Activated CD4-positive, alpha-beta T cell treated with anti-CD3 and anti-CD28 coated beads, Interleukin-2, amount 50 U/mL, for 48 hours (primary cell): ENCODE results near the gene OR5I1.
"Not testable (repeated sequence)": the region's sequence is repeated elsewhere in the genome, so short reads cannot be mapped to it uniquely, and the experiment has no call there.

Experiments used
- DNase-seq, 2 experiments: peaks; one replicate each; pipeline ENCODE4 v3.0.0-alpha.2; 2020

The OR5I1 gene

DNA sequence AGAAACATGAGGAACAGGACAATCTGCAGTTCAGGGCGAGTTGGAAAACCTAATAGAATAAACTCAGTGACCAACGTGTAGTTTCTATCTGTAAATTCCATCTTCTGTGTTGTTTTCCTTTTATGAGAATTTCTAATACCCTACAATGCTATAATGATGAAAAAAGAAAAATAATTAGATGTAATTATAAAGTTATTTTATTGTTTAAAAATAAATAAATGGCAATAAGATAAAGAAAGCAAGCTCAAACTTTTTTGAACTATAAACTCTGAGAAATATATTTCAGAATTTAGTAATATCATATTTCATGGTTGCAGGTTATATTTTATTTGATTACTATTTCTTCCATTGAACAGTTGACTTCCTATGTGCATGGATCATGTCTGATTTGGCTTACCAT, at the start of gene OR5I1:
Gene OR5I1, minus strand, starts transcription at position 101 of the 400 bp plus-strand sequence. Its CDS starts 0 bp downstream, at position 101.
- DNase-seq, result no peak

DNA sequence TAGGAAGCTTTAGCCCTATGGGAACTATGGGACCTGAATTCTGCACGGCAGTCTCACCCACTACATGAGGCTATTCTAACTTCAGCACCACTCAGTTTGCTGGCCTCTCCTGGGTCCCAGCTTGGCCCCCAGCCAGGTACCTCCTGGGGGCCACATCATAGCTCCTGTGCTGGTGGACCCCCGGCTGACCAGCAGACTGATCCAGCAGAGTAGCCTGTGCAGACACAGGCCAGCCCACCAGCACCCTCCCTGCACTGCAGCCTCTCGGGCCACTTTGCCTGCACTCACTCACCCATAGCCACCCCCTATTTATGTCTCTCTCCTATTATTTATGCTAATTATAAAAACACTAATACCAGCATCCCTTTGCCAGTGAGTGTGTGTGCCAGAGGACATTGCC, 34.7 kb upstream of the OR5I1 start:
- no peak for DNase-seq

DNA sequence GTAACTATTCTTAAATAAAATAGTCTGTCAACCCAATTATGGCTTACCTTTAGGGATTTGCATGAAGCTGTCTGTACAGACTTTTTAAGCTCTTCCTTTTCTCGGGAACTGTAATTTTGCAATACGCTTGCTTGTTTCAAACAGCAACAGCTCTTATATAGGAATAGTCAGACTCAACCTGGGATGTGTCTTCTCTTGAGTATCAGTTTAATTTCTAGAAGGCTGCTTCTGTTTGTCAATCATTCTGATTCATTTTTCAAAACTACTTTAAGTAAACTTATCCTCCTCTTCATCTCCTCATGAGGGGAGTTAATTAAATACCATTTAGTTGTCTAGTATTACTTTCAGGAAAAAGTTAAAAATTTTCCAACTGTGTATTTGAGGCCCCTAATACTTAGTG, 33.6 kb upstream of the OR5I1 start, which contains the start of gene OR10AG1:
Gene OR10AG1, minus strand, starts transcription at position 101 of the 400 bp plus-strand sequence. Its CDS starts 38 bp downstream, at position 63.
- DNase-seq, result no peak

DNA sequence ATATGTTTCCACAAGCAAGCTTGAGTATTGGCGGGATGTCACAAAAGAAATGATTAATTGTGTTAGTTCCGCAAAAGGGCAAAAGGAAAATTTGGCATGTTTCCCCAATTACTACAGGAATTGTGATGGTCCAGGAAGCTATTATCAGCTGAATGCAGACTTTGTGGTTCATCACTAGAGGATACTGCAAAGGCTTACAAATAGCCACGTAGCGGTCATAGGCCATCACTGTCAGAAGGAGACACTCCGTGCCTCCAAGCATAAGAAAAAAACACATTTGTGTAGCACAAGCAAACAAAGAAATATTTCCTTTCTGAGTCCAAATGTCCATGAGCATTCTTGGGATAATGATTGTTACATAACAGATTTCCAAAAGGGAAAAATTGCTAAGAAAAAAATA, 31.7 kb upstream of the OR5I1 start:
- no peak for DNase-seq

DNA sequence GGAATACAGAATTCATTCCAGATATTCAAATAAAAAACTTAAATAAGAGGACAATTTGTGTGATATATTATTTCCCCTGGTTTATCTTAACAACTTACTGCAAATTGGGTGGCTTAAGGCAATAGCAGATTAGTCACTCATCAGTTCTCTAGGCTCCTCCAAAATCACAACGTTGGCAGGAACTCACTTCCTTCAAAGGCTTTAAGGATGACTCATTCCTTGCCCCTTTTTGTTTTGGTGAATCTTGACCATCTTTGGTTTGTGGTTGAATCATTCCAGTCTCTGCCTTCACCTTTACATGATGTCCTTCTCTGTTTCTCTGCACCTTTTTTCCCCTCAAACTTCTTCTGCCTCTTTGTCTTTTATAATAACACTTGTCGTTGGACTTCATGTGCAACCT, 30.2 kb upstream of the OR5I1 start:
- no peak for DNase-seq

DNA sequence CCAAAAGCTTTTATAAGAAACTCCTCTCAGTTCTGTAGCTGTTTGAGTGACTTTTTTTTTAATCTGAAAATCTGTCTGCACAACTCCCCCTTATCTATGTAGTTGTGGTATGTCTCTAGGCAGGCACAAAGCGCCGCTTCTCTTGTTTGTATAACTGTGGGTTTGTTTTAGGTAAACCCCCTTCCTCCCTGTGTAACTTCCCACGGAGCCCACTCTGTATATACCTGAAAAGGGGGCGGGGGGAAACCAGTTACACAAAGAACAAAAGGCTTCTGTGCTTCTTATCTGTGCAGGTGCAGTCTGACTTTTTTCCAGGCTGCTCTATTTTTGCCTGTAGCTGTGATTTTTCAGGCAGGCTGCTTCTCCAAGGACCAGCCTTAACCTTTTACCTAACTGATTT, 20.3 kb upstream of the OR5I1 start:
- DNase-seq, result no peak

DNA sequence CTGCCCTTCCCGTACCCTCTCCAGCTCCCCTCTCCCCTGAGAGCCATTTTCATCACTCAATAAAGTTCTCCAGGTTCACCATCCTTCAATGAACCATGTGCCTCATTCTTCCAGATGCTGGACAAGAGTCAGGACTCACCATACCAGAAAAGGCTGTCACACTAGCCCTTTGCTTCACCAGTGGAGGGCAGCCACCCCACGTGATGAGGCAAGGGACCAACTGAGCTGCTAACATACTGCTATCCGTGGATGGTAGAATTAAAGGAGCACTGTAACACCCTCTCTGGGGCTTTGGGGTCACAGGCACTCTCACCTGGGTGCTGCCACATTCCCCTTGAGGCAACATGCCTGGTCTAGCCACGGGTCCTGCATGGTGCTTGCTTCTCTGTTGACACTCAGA, 13.1 kb upstream of the OR5I1 start:
- no peak for DNase-seq

DNA sequence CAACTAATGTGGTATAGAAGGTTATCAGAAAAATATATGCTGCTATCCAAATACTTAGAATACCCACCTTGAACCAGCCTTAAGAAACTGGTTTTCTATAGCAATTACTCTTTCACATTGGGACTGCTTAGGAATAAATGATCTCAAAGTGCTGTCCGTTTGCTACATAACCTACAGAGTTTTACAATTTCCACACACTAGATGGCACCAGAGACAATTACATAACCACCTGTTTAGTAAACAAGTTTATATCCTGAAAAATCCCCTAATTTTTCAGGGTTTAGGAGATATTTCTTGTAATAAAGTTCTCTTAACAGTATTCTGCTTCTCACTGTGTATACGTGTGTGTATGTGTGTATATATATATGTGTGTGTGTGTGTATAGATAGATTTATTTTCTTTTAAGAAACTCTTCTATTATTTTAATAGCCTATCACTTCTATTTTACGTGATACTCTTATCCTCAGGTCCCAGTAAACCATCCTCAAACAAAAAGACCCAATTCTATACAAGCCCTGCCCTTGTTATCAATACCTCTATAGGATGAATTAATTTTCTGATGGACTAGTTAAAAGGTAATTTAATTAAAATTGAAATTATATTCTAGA, 6.7 kb upstream of the OR5I1 start:
- DNase-seq, result no peak

DNA sequence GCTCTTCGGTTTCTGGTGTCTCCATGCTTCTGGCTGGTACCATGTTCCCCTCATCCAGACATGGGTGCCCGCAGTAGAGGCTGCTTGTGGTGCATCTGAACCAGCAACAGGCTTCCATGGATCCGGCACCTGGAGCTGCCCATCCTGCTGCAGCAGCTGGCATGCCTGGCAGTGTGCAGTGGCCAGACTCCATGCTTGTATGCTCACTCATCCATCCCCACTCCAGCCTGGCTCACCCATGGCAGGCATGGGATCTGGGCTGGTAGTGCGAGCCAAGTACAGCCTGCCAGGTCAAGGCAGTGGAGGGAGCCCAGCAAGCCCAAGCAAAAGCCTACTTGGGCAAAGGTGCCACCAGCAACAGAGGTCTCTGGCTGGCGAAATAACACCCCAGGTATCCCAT, 15.7 kb downstream of the OR5I1 start:
- DNase-seq, result no peak

DNA sequence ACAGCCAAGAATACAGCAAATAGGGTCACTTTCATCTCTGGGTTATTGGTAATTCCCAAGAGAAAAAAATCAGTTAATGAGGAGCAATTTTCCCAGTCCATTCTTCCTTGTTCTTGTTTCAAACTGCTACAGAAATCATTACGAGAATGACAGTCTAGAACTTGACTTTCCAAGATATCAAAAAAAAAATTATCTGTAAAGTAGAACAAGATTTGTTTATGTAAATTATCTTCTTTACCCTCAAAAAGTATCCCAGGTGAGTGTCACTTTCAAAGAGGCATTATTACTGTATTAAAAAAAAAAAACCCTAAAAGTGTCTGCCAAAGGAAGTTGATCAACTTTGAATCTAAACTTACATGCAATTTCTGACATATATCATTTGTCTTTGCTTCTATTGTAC, 21.7 kb downstream of the OR5I1 start, which contains the start of gene OR5W2:
Gene OR5W2, minus strand, starts transcription at position 101 of the 400 bp plus-strand sequence. Its CDS starts 0 bp downstream, at position 101.
- no peak for DNase-seq

DNA sequence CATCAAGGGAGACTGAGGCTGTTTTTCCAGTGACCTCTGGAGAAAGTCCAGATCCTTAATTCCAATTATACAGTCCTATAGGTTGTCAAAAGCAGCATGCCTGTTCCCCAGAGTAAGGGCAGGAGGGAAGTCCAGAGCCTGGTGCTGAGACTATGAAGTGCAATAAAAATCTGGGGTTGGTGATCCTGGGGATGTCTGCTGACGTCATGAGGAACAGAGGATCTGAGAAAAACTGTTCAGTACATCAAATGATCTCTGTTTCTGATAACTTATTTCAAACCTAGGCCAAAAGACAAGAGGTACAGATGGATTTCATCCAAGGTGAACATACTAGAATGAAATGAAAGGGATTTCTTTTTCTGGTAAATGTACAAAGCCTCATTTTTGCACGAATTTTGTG, 33.9 kb downstream of the OR5I1 start:
- DNase-seq, result no peak

DNA sequence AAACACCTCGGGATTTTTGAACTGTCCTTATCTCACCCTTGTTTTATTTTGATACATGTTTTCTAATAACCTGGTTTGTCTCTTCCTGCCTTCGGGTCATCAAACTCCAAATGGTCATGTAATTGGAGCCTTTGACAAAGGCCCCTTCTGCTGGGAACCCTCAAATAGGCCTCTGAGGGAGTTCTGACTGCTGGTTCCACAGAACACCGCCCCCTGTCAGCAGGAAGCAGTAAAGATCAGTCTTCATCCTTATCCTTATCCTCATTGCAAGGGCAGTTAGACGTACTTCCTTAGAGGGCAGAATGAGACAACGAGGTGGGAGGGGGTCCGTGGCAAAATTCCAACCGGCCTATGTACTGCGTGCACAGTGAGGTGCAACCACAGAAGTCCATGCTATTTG, 41.0 kb downstream of the OR5I1 start:
- DNase-seq, result no peak

DNA sequence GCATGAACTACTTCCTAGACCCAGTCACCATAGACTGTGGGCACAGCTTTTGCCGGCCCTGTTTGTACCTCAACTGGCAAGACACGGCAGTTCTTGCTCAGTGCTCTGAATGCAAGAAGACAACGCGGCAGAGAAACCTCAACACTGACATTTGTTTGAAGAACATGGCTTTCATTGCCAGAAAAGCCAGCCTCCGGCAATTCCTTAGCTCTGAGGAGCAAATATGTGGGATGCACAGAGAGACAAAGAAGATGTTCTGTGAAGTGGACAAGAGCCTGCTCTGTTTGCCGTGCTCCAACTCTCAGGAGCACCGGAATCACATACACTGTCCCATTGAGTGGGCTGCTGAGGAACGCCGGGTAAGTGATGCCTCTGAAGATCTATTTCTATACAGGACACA, 50.7 kb downstream of the OR5I1 start:
- DNase-seq, result not testable (repeated sequence)
